ENCODE results near the gene FCHSD2.
A peak's percentile ranks its signal among the peaks of the same experiment; 100 is the strongest.
"Not testable (repeated sequence)": the region's sequence is repeated elsewhere in the genome, so short reads cannot be mapped to it uniquely, and the experiment has no call there.

FCHSD2 gene

GRCh38 chr11:72828081-72828567 lies 314.0 kb downstream of the FCHSD2 start:
- Histone ChIP-seq H3K27me3 (ENCODE audit: control insufficient read depth in 2 of 2, insufficient read depth in 2 of 2, low read length in 2 of 2) (no peaks in the 10 kb centered on the region), H3K27ac (ENCODE audit: low read depth in 2 of 2, low read length in 2 of 2) (peak overlapping the region; percentile 28 to 52), H3K4me3 (ENCODE audit: low read length in 2 of 2) (no peak overlapping the region), H3K9me3 (ENCODE audit: control insufficient read depth in 2 of 2, low read length in 2 of 2) (no peaks in the 10 kb centered on the region), H3K36me3 (ENCODE audit: control insufficient read depth in 2 of 2, insufficient read depth in 2 of 2, low read length in 2 of 2) (peaks cover 3 to 11% of the 10 kb centered on the region in 2 donors), H3K9ac (ENCODE audit: low read depth in 1 of 2, low read length in 2 of 2) (no peak overlapping the region), H3K4me1 (ENCODE audit: control insufficient read depth in 2 of 2, insufficient read depth in 2 of 2, low read length in 2 of 2) (peaks cover 4 to 5% of the 10 kb centered on the region in 2 donors)

GRCh38 chr11:72827656-72828055 lies 314.5 kb downstream of the FCHSD2 start:
- not testable (repeated sequence) for H3K9me3 ChIP-seq (ENCODE audit: control insufficient read depth in 2 of 2, low read length in 2 of 2); H3K27me3 ChIP-seq (ENCODE audit: control insufficient read depth in 2 of 2, insufficient read depth in 2 of 2, low read length in 2 of 2); H3K9ac ChIP-seq (ENCODE audit: low read depth in 1 of 2, low read length in 2 of 2); H3K4me1 ChIP-seq (ENCODE audit: control insufficient read depth in 2 of 2, insufficient read depth in 2 of 2, low read length in 2 of 2); H3K4me3 ChIP-seq (ENCODE audit: low read length in 2 of 2)
- Histone ChIP-seq H3K36me3 (ENCODE audit: control insufficient read depth in 2 of 2, insufficient read depth in 2 of 2, low read length in 2 of 2) (peaks cover 3 to 11% of the 10 kb centered on the region in 2 donors), H3K27ac (ENCODE audit: low read depth in 2 of 2, low read length in 2 of 2) (peak overlapping the region in 1 of 2 donors; percentile 52)

GRCh38 chr11:72826942-72827480 lies 315.1 kb downstream of the FCHSD2 start:
- Histone ChIP-seq H3K4me3 (ENCODE audit: low read length in 2 of 2) (no peak overlapping the region), H3K27me3 (ENCODE audit: control insufficient read depth in 2 of 2, insufficient read depth in 2 of 2, low read length in 2 of 2) (no peaks in the 10 kb centered on the region), H3K27ac (ENCODE audit: low read depth in 2 of 2, low read length in 2 of 2) (peak overlapping the region in 1 of 2 donors; percentile 52), H3K36me3 (ENCODE audit: control insufficient read depth in 2 of 2, insufficient read depth in 2 of 2, low read length in 2 of 2) (peaks cover 3 to 10% of the 10 kb centered on the region in 2 donors), H3K4me1 (ENCODE audit: control insufficient read depth in 2 of 2, insufficient read depth in 2 of 2, low read length in 2 of 2) (peaks cover 3 to 5% of the 10 kb centered on the region in 2 donors), H3K9me3 (ENCODE audit: control insufficient read depth in 2 of 2, low read length in 2 of 2) (no peaks in the 10 kb centered on the region), H3K9ac (ENCODE audit: low read depth in 1 of 2, low read length in 2 of 2) (no peak overlapping the region)

GRCh38 chr11:72826191-72826941 lies 315.8 kb downstream of the FCHSD2 start:
- Histone ChIP-seq H3K9ac (ENCODE audit: low read depth in 1 of 2, low read length in 2 of 2) (no peak overlapping the region), H3K4me3 (ENCODE audit: low read length in 2 of 2) (no peak overlapping the region), H3K36me3 (ENCODE audit: control insufficient read depth in 2 of 2, insufficient read depth in 2 of 2, low read length in 2 of 2) (peaks cover 3 to 9% of the 10 kb centered on the region in 2 donors), H3K27ac (ENCODE audit: low read depth in 2 of 2, low read length in 2 of 2) (no peak overlapping the region), H3K27me3 (ENCODE audit: control insufficient read depth in 2 of 2, insufficient read depth in 2 of 2, low read length in 2 of 2) (no peaks in the 10 kb centered on the region), H3K4me1 (ENCODE audit: control insufficient read depth in 2 of 2, insufficient read depth in 2 of 2, low read length in 2 of 2) (peaks cover 4 to 5% of the 10 kb centered on the region in 2 donors), H3K9me3 (ENCODE audit: control insufficient read depth in 2 of 2, low read length in 2 of 2) (no peaks in the 10 kb centered on the region)

GRCh38 chr11:72825661-72826060 lies 316.5 kb downstream of the FCHSD2 start:
- Histone ChIP-seq H3K36me3 (ENCODE audit: control insufficient read depth in 2 of 2, insufficient read depth in 2 of 2, low read length in 2 of 2) (peaks cover 4 to 9% of the 10 kb centered on the region in 2 donors), H3K9ac (ENCODE audit: low read depth in 1 of 2, low read length in 2 of 2) (no peak overlapping the region), H3K27me3 (ENCODE audit: control insufficient read depth in 2 of 2, insufficient read depth in 2 of 2, low read length in 2 of 2) (no peaks in the 10 kb centered on the region), H3K4me1 (ENCODE audit: control insufficient read depth in 2 of 2, insufficient read depth in 2 of 2, low read length in 2 of 2) (peaks cover 11 to 12% of the 10 kb centered on the region in 2 donors), H3K27ac (ENCODE audit: low read depth in 2 of 2, low read length in 2 of 2) (no peak overlapping the region), H3K4me3 (ENCODE audit: low read length in 2 of 2) (no peak overlapping the region), H3K9me3 (ENCODE audit: control insufficient read depth in 2 of 2, low read length in 2 of 2) (no peaks in the 10 kb centered on the region)

- Histone ChIP-seq H3K4me3 (ENCODE audit: low read length in 2 of 2) (no peak overlapping the region), H3K9me3 (ENCODE audit: control insufficient read depth in 2 of 2, low read length in 2 of 2) (no peaks in the 10 kb centered on the region), H3K9ac (ENCODE audit: low read depth in 1 of 2, low read length in 2 of 2) (no peak overlapping the region), H3K36me3 (ENCODE audit: control insufficient read depth in 2 of 2, insufficient read depth in 2 of 2, low read length in 2 of 2) (peaks cover 8 to 9% of the 10 kb centered on the region in 2 donors), H3K27me3 (ENCODE audit: control insufficient read depth in 2 of 2, insufficient read depth in 2 of 2, low read length in 2 of 2) (no peaks in the 10 kb centered on the region), H3K4me1 (ENCODE audit: control insufficient read depth in 2 of 2, insufficient read depth in 2 of 2, low read length in 2 of 2) (peaks cover 13% of the 10 kb centered on the region in 2 donors), H3K27ac (ENCODE audit: low read depth in 2 of 2, low read length in 2 of 2) (no peak overlapping the region)
These were observed 317.2 kb downstream of the FCHSD2 start for GRCh38 chr11:72824811-72825505.

GRCh38 chr11:72824020-72824419 lies 318.1 kb downstream of the FCHSD2 start:
- Histone ChIP-seq H3K9ac (ENCODE audit: low read depth in 1 of 2, low read length in 2 of 2) (no peak overlapping the region), H3K36me3 (ENCODE audit: control insufficient read depth in 2 of 2, insufficient read depth in 2 of 2, low read length in 2 of 2) (peaks cover 6 to 11% of the 10 kb centered on the region in 2 donors), H3K4me1 (ENCODE audit: control insufficient read depth in 2 of 2, insufficient read depth in 2 of 2, low read length in 2 of 2) (peaks cover 13% of the 10 kb centered on the region in 2 donors), H3K27ac (ENCODE audit: low read depth in 2 of 2, low read length in 2 of 2) (no peak overlapping the region), H3K27me3 (ENCODE audit: control insufficient read depth in 2 of 2, insufficient read depth in 2 of 2, low read length in 2 of 2) (no peaks in the 10 kb centered on the region), H3K9me3 (ENCODE audit: control insufficient read depth in 2 of 2, low read length in 2 of 2) (no peaks in the 10 kb centered on the region), H3K4me3 (ENCODE audit: low read length in 2 of 2) (no peak overlapping the region)

GRCh38 chr11:72823105-72823804 lies 318.9 kb downstream of the FCHSD2 start:
- no peak overlapping the region for H3K9ac ChIP-seq (ENCODE audit: low read depth in 1 of 2, low read length in 2 of 2)
- no peak overlapping the region for H3K27ac ChIP-seq (ENCODE audit: low read depth in 2 of 2, low read length in 2 of 2)
- no peak overlapping the region for H3K4me3 ChIP-seq (ENCODE audit: low read length in 2 of 2)
- peaks cover 6 to 12% of the 10 kb centered on the region in 2 donors for H3K36me3 ChIP-seq (ENCODE audit: control insufficient read depth in 2 of 2, insufficient read depth in 2 of 2, low read length in 2 of 2)
- peaks cover 13% of the 10 kb centered on the region in 2 donors for H3K4me1 ChIP-seq (ENCODE audit: control insufficient read depth in 2 of 2, insufficient read depth in 2 of 2, low read length in 2 of 2)
- H3K9me3 ChIP-seq (ENCODE audit: control insufficient read depth in 2 of 2, low read length in 2 of 2) = no peaks in the 10 kb centered on the region
- H3K27me3 ChIP-seq (ENCODE audit: control insufficient read depth in 2 of 2, insufficient read depth in 2 of 2, low read length in 2 of 2) = no peaks in the 10 kb centered on the region

- peak overlapping the region; percentile 70 to 71 for H3K9ac ChIP-seq (ENCODE audit: low read depth in 1 of 2, low read length in 2 of 2)
- peak overlapping the region; percentile 71 to 73 for H3K4me3 ChIP-seq (ENCODE audit: low read length in 2 of 2)
- H3K27me3 ChIP-seq (ENCODE audit: control insufficient read depth in 2 of 2, insufficient read depth in 2 of 2, low read length in 2 of 2) = no peaks in the 10 kb centered on the region
- no peaks in the 10 kb centered on the region for H3K9me3 ChIP-seq (ENCODE audit: control insufficient read depth in 2 of 2, low read length in 2 of 2)
- H3K4me1 ChIP-seq (ENCODE audit: control insufficient read depth in 2 of 2, insufficient read depth in 2 of 2, low read length in 2 of 2) = peaks cover 13% of the 10 kb centered on the region in 2 donors
- H3K36me3 ChIP-seq (ENCODE audit: control insufficient read depth in 2 of 2, insufficient read depth in 2 of 2, low read length in 2 of 2) = peaks cover 12 to 20% of the 10 kb centered on the region in 2 donors
- peak overlapping the region; percentile 44 to 54 for H3K27ac ChIP-seq (ENCODE audit: low read depth in 2 of 2, low read length in 2 of 2)
These were observed 320.0 kb downstream of the FCHSD2 start for GRCh38 chr11:72821920-72822799.

All from mucosa of rectum (tissue), 2 donors.